Lower leg skin (tissue), 3 donors: ENCODE data around the gene GDPD4.

Experiments used
- POLR2A ChIP-seq, 2 donors: fragments of 450-650 bp; IDR thresholded peaks; one replicate each; pipeline ENCODE4 v1.6.1; 2016 to 2017; ENCODE audit warnings: antibody characterized with exemption in 2 of 2, mild to moderate bottlenecking in 1 of 2, moderate library complexity in 1 of 2
- TF ChIP-seq, protein P1 (sequence below), 3 donors: fragments of 450-650 bp; IDR thresholded peaks; one replicate each; pipeline ENCODE4 v1.5.1; 2016; ENCODE audit warnings: antibody characterized with exemption in 3 of 3, mild to moderate bottlenecking in 3 of 3, moderate library complexity in 2 of 3

GRCh38 chr11:77188633-77189491 is 112.6 kb downstream of the GDPD4 start:
- TF ChIP-seq, protein P1, sequence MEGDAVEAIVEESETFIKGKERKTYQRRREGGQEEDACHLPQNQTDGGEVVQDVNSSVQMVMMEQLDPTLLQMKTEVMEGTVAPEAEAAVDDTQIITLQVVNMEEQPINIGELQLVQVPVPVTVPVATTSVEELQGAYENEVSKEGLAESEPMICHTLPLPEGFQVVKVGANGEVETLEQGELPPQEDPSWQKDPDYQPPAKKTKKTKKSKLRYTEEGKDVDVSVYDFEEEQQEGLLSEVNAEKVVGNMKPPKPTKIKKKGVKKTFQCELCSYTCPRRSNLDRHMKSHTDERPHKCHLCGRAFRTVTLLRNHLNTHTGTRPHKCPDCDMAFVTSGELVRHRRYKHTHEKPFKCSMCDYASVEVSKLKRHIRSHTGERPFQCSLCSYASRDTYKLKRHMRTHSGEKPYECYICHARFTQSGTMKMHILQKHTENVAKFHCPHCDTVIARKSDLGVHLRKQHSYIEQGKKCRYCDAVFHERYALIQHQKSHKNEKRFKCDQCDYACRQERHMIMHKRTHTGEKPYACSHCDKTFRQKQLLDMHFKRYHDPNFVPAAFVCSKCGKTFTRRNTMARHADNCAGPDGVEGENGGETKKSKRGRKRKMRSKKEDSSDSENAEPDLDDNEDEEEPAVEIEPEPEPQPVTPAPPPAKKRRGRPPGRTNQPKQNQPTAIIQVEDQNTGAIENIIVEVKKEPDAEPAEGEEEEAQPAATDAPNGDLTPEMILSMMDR (IDR thresholded peaks at IDR 0.05) = no peak
- no peak for TF ChIP-seq POLR2A (IDR thresholded peaks at IDR 0.05)
